Vagina (tissue), 2 donors: Measurements from ENCODE around the gene IL1F10.

ENCODE experiments used
- CTCF ChIP-seq, 3 experiments: fragments of 450-650 bp in 2 of 3; fragments of 200-600 bp in 1 of 3; sonication (generic) in 1 of 3; IDR thresholded peaks; one replicate each; pipeline ENCODE4 v1.5.1; 2017 to 2019; ENCODE audit warnings: antibody characterized with exemption in 3 of 3, mild to moderate bottlenecking in 2 of 3, moderate library complexity in 2 of 3
- POLR2A ChIP-seq, 2 donors: fragments of 450-650 bp; IDR thresholded peaks; one replicate each; pipeline ENCODE4 v1.6.1; 2017; ENCODE audit warnings: antibody characterized with exemption in 2 of 2, mild to moderate bottlenecking in 2 of 2, moderate library complexity in 2 of 2
- POLR2AphosphoS5 ChIP-seq, 2 donors: sonication (generic); formaldehyde crosslinking; IDR thresholded peaks; one replicate each; pipeline ENCODE4 v1.9.0; 2017; ENCODE audit warnings: antibody characterized with exemption in 2 of 2, mild to moderate bottlenecking in 2 of 2, low read depth in 1 of 2; ENCODE audit not compliant: insufficient read depth in 1 of 2

- TF ChIP-seq CTCF (IDR thresholded peaks at IDR 0.05) (no peak), POLR2A (IDR thresholded peaks at IDR 0.05) (no peak), POLR2AphosphoS5 (IDR thresholded peaks at IDR 0.05; ENCODE audit: insufficient read depth in 1 of 2, low read depth in 1 of 2) (no peak)
Measured at GRCh38 chr2:113067681-113068080, at the start of gene IL1F10.
